K562 (cell line): ENCODE measurements around the gene ABHD16B. TPM values are rescaled to one million over a fixed set of nuclear protein-coding genes. Genes with fewer than 3 reads are reported as not detected.

Experiments
- ATAC-seq: fragments of 200-7000 bp; cut with Tn5 transposase; 3 replicates; pipeline ENCODE4 v1.9.1; 2020; ENCODE audit warnings: moderate library complexity
- BruUV-seq: library from RNA; stranded (reverse); fragments of 400-500 nt; replicated peaks from 2 replicates; lab custom pipeline; 2021; lab: Mats Ljungman, UMichigan
- CTCF ChIA-PET: fragments of 300-600 bp; formaldehyde crosslinking; extraction: SDS; loops from one replicate; lab custom pipeline; 2021; ENCODE audit warnings: low intra/inter-chr PET ratio; lab: Yijun Ruan, JAX
- POLR2A ChIA-PET: fragments of 300-600, 350-650 bp; sonication (Branson Sonifier 250); formaldehyde crosslinking; extraction: SDS; loops from one replicate; lab custom pipeline; 2021; ENCODE audit warnings: antibody characterized with exemption, inconsistent platforms; lab: Yijun Ruan, JAX
- DNase-seq, 4 experiments: peaks; one replicate each; pipeline versions ENCODE4 v3.0.0 to v3.0.0-alpha.2; 2011 to 2018; ENCODE audit warnings: low spot score in 3 of 4, mixed read lengths in 3 of 4; ENCODE audit errors: extremely low read depth in 1 of 4
- FAIRE-seq: peaks from 2 replicates; lab custom pipeline; 2011; peaks lifted over from hg19 to GRCh38; lab: Jason Lieb, UNC
- H2AFZ ChIP-seq: 2 replicates; pipeline ENCODE4 v1.6.0; 2011; ENCODE audit warnings: low read depth, low read length, control low read depth, inconsistent platforms
- H3K27ac ChIP-seq: fragments of 200-600 bp; 3 replicates; pipeline ENCODE4 v1.8.0; 2011; ENCODE audit warnings: low read depth, mild to moderate bottlenecking, control low read depth, inconsistent platforms, low read length, moderate library complexity, mixed read lengths; ENCODE audit errors: extremely low read depth
- H3K27me3 ChIP-seq, 2 experiments: fragments of 300-600 bp in 1 of 2; 2 replicates in 1 of 2; 3 replicates in 1 of 2; pipeline versions ENCODE4 v1.6.0 to v1.8.0; 2011; ENCODE audit warnings: inconsistent platforms in 2 of 2, low read length in 2 of 2, mild to moderate bottlenecking in 1 of 2, mixed read lengths in 1 of 2, moderate library complexity in 1 of 2; ENCODE audit not compliant: control insufficient read depth in 2 of 2, insufficient read depth in 2 of 2
- H3K36me3 ChIP-seq: fragments of 300-600 bp; 3 replicates; pipeline ENCODE4 v1.8.0; 2011; ENCODE audit warnings: mild to moderate bottlenecking, low read length, inconsistent platforms; ENCODE audit not compliant: control insufficient read depth, insufficient read depth
- H3K4me1 ChIP-seq, 2 experiments: fragments of 200-600 bp in 1 of 2; replicated peaks in 1 of 2; 2 replicates in 1 of 2; 3 replicates in 1 of 2; pipeline versions ENCODE4 v1.5.1 to v1.8.0; 2011; ENCODE audit warnings: inconsistent platforms in 2 of 2, low read length in 2 of 2, mild to moderate bottlenecking in 1 of 2, mixed read lengths in 1 of 2, moderate library complexity in 1 of 2; ENCODE audit not compliant: control insufficient read depth in 2 of 2, insufficient read depth in 2 of 2
- H3K4me2 ChIP-seq: 2 replicates; pipeline ENCODE4 v1.6.1; 2011; ENCODE audit warnings: low read length, control low read depth, inconsistent platforms, mixed read lengths; ENCODE audit not compliant: insufficient read depth
- H3K4me3 ChIP-seq: fragments of 200-600 bp; sonication (generic), shearing (Covaris generic); 2 replicates; pipeline ENCODE4 v1.5.1; 2016; ENCODE audit warnings: control low read depth, inconsistent platforms
- H3K79me2 ChIP-seq: fragments of 200-600 bp; 3 replicates; pipeline ENCODE4 v1.8.0; 2011; ENCODE audit warnings: low read length, inconsistent platforms; ENCODE audit not compliant: control insufficient read depth, insufficient read depth
- H3K9ac ChIP-seq, 2 experiments: 2 replicates each; pipeline versions ENCODE4 v1.6.0 to v1.6.1; 2011; ENCODE audit warnings: low read depth in 2 of 2, low read length in 2 of 2, control low read depth in 1 of 2, inconsistent platforms in 1 of 2, mild to moderate bottlenecking in 1 of 2, mixed read lengths in 1 of 2; ENCODE audit not compliant: insufficient read depth in 1 of 2
- H3K9me1 ChIP-seq: one replicate; pipeline ENCODE4 v1.6.0; 2011; ENCODE audit warnings: inconsistent platforms, mild to moderate bottlenecking, low read length, moderate library complexity; ENCODE audit not compliant: control insufficient read depth, insufficient read depth
- H3K9me3 ChIP-seq: replicated peaks from 2 replicates; pipeline ENCODE4 v1.5.1; 2011; ENCODE audit warnings: low read depth, low read length, inconsistent platforms; ENCODE audit not compliant: control insufficient read depth, insufficient read depth
- H4K20me1 ChIP-seq: replicated peaks from 2 replicates; pipeline ENCODE4 v1.6.1; 2011; ENCODE audit warnings: low read length, inconsistent platforms, mixed read lengths; ENCODE audit not compliant: control insufficient read depth, insufficient read depth
- ARNT ChIP-seq, 2 experiments: fragments of 450-650 bp; IDR thresholded peaks; 2 replicates each; pipeline ENCODE4 v1.6.1; 2016; ENCODE audit warnings: mild to moderate bottlenecking in 1 of 2
- CBX8 ChIP-seq: fragments of 200-600 bp; sonication (generic); IDR thresholded peaks from 2 replicates; pipeline ENCODE4 v1.6.1; 2012; ENCODE audit warnings: borderline replicate concordance, mixed run types, low read depth, mild to moderate bottlenecking, moderate library complexity, mixed read lengths, low read length, control low read depth, inconsistent platforms; ENCODE audit not compliant: poor library complexity, severe bottlenecking; ENCODE audit errors: extremely low read depth
- E2F1 ChIP-seq: sonication (generic); formaldehyde crosslinking; IDR thresholded peaks from 2 replicates; pipeline ENCODE4 v1.8.1; 2023; ENCODE audit warnings: mild to moderate bottlenecking, missing genetic modification reagents, moderate library complexity
- FOXA3 ChIP-seq, 2 experiments: fragments of 450-650 bp in 1 of 2; sonication (generic) in 1 of 2; formaldehyde crosslinking; IDR thresholded peaks in 1 of 2; conservative IDR thresholded peaks in 1 of 2; 2 replicates each; pipeline versions ENCODE4 v1.4.0 to v1.8.0; 2020 to 2022; ENCODE audit warnings: mild to moderate bottlenecking in 2 of 2, missing genetic modification reagents in 1 of 2
- GATAD2A ChIP-seq: fragments of 450-650 bp; IDR thresholded peaks from 2 replicates; pipeline ENCODE4 v1.6.1; 2017
- SIX5 ChIP-seq, 2 experiments: IDR thresholded peaks; 2 replicates each; pipeline ENCODE4 v1.6.1; 2011; ENCODE audit warnings: low read length in 2 of 2, borderline replicate concordance in 1 of 2, low read depth in 1 of 2, mild to moderate bottlenecking in 1 of 2, moderate library complexity in 1 of 2; ENCODE audit not compliant: insufficient read depth in 1 of 2
- TAF7 ChIP-seq: fragments of 450-650 bp; IDR thresholded peaks from 2 replicates; pipeline ENCODE4 v1.6.1; 2016; ENCODE audit warnings: missing genetic modification characterization, missing compliant biosample characterization
- TRIM28 ChIP-seq: fragments of 450-650 bp; IDR thresholded peaks from 2 replicates; pipeline ENCODE4 v1.6.1; 2017
- WGBS: fragments of 100-300 bp; shearing (Covaris generic); methylation state at CpG from one replicate; pipeline ENCODE4 v1.1.6; 2016; ENCODE audit warnings: low coverage, mixed read lengths; ENCODE audit not compliant: insufficient coverage; ENCODE audit errors: missing lambda C conversion rate; 5-methylcytosine and 5-hydroxymethylcytosine counted together
- in situ Hi-C: fragments of 300-500 bp; cut with MboI; formaldehyde crosslinking; loops from 4 replicates; pipeline ENCODE4 v1.15.0; 2018; ENCODE audit warnings: inconsistent platforms, mixed read lengths
- intact Hi-C: fragments of 100-400 bp; cut with micrococcal nuclease; formaldehyde crosslinking; loops from 2 replicates; pipeline ENCODE4 v1.14.2; 2022
- polyA plus RNA-seq, 8 experiments: library from polyadenylated mRNA; depleted of rRNA in 4 of 8; stranded (reverse) in 5 of 8; unstranded in 3 of 8; fragments of >200 nt; fragmentation: Nextera tagmentation in 2 of 8; fragmentation: Illumina TruSeq in 1 of 8; extraction: Ambion mirVana in 2 of 8; extraction: Trizol in 1 of 8; gene quantifications; 2 replicates each; pipeline versions ENCODE4 v1.2.1 to v1.2.3, GENCODE V29; 2011 to 2014; ENCODE audit warnings: inconsistent platforms in 1 of 8, missing spikeins in 1 of 8
- total RNA-seq, 7 experiments: library from RNA; depleted of rRNA in 6 of 7; stranded (reverse); fragments of >200 nt in 6 of 7; fragmentation: Illumina TruSeq in 2 of 7; extraction: Trizol in 2 of 7; gene quantifications; 2 replicates each; pipeline versions ENCODE4 v1.2.1 to v1.2.3, GENCODE V29; 2011 to 2021; ENCODE audit warnings: low replicate concordance in 1 of 7

ABHD16B gene
- total and polyA plus RNA-seq, 9 of the 15 experiments (the other 6 are each of a cell fraction or from before 2014, with no cell fraction given), result not detected

GRCh38 chr20:63864545-63864977 lies 3.3 kb downstream of the ABHD16B start (continued):
- TF ChIP-seq E2F1 (CRISPR knock-in tag) (no peak), ARNT (IDR thresholded peaks at IDR 0.05) (peak in 1 of 2 experiments; percentile 52; a peak in 1 of 4 replicates), TAF7 (tag) (peak; percentile 79; the same call in 1 of the 2 replicates)
- TF ChIP-seq, all 486 proteins: peak for 32

DNA sequence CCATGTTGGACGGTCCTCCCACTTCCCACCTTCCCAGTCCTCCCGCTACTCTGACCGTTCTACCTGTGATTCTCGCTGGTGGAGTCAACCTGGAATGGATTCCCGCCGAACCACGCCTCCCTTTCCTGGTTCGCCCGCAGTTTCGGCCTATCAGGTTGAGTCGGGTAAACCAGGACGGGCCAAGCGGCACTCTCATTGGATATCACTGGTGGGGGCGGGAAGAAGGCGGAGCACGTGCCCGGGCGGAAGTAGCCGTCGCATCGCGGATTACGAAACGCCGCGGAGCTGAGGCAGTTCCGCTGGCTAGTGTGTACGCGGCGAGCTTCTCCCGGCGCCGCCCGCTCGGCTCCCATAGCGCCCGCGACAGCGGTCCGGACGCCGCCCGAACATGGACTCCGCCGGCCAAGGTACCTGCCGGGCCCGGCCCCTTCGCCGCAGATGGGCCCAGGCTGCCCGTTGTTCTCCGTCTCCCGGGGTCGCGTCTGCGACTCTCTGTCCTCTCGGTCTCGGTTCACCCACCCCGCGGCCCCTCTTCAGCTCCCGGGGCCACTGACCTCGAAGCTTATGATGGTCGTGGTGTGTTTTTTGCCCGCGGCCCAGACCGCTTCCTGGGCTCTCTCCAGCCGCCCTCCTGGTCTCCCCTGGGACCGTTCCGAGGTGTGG lies 3.8 kb downstream of the ABHD16B start, which contains the start of gene TPD52L2:
Gene TPD52L2 (plus strand): TSS at position 293 of the 663 bp plus-strand sequence. CDS start 96 bp downstream, at position 389.
- POLR2A ChIA-PET, result interaction anchor here (0.5 to 3.2 kb wide), 28 partner anchors 9 to 805 kb away, joined by 3 to 39 read pairs (median 3); partner anchors contain the start of genes ARFRP1, DNAJC5, RTEL1 and STMN3
- CTCF ChIA-PET, result interaction anchor here (0.7 to 2.4 kb wide), 5 partner anchors 21 to 285 kb away, joined by 3 to 18 read pairs (median 3); partner anchors contain the start of genes ARFRP1 and ZGPAT
- peaks cover 9 to 63% of the 10 kb centered on the region in 2 experiments; a peak in 4 of 5 replicates for H3K4me1 ChIP-seq
- DNase-seq (peak; percentile 94 to 99 (median 97)), FAIRE-seq (peak; percentile 100), ATAC-seq (peak; percentile 91)
- H3K4me2 ChIP-seq, result peak within 1 kb of the TSS; percentile 85
- H3K27me3 ChIP-seq, result no peaks in the 10 kb centered on the region
- no TSS peak for BruUV-seq
- no peaks in the 10 kb centered on the region for H4K20me1 ChIP-seq
- peak within 1 kb of the TSS; percentile 89 for H3K27ac ChIP-seq
- in situ Hi-C loops (loop anchor here (5.0 kb wide), 1 partner anchor 158 kb away; the partner anchor contains the start of genes ARFRP1 and ZGPAT), intact Hi-C loops (loop anchor here (2.0 to 10.0 kb wide), 4 partner anchors 46 to 310 kb away; partner anchors contain the start of genes ARFRP1, FNDC11 and SAMD10)
- H3K9me3 ChIP-seq, result no peaks in the 10 kb centered on the region
- WGBS, result under 1% methylated on average over 62 of the region's 68 CpGs
- peaks cover 50% of the 10 kb centered on the region for H3K36me3 ChIP-seq
- peak within 1 kb of the TSS; percentile 93 to 97 for H3K9ac ChIP-seq
- peaks cover 51% of the 10 kb centered on the region for H3K79me2 ChIP-seq
- H2AFZ ChIP-seq, result peak within 1 kb of the TSS; percentile 82
- peak within 1 kb of the TSS; percentile 95 for H3K4me3 ChIP-seq
- H3K9me1 ChIP-seq, result no peaks in the 10 kb centered on the region
- no peak; a peak in 1 of 4 replicates for TF ChIP-seq SIX5 (IDR thresholded peaks at IDR 0.05; ENCODE audit: borderline replicate concordance in 1 of 2, insufficient read depth in 1 of 2, low read depth in 1 of 2, low read length in 2 of 2)
- no peak for TF ChIP-seq GATAD2A
- TF ChIP-seq CBX8, result no peak
- TF ChIP-seq FOXA3 (CRISPR knock-in tag; conservative IDR thresholded peaks at IDR 0.05 in 1 of 2, IDR thresholded peaks at IDR 0.05 in 1 of 2), result no peak
- no peak; the same call in 1 of the 2 replicates for TF ChIP-seq TRIM28
